Panc1 (cell line): ENCODE measurements around the gene ABHD17A. TPM values are rescaled to one million over a fixed set of nuclear protein-coding genes. Genes with fewer than 3 reads are reported as not detected.

ENCODE experiments used
- ATAC-seq: fragments of 200-7000 bp; cut with Tn5 transposase; 2 replicates; pipeline ENCODE4 v1.9.1; 2020; ENCODE audit warnings: mild to moderate bottlenecking, moderate library complexity
- BruUV-seq: library from RNA; stranded (reverse); fragments of 400-500 nt; replicated peaks from 2 replicates; lab custom pipeline; 2021; lab: Mats Ljungman, UMichigan
- CTCF ChIA-PET: fragments of 300-600 bp; sonication (Branson Sonifier 250); formaldehyde crosslinking; loops from one replicate; lab custom pipeline; 2022; ENCODE audit warnings: antibody characterized with exemption; lab: Charles Lee
- POLR2A ChIA-PET: fragments of 300-600 bp; sonication (Branson Sonifier 250); formaldehyde crosslinking; loops from one replicate; lab custom pipeline; 2022; ENCODE audit warnings: antibody characterized with exemption; lab: Charles Lee
- DNase-seq: peaks from one replicate; pipeline ENCODE4 v3.0.0-alpha.2; 2010; ENCODE audit warnings: low read depth, low spot score
- H3K27ac ChIP-seq: 2 replicates; pipeline ENCODE4 v1.5.1; 2011; ENCODE audit warnings: mild to moderate bottlenecking, low read length, inconsistent platforms
- H3K27me3 ChIP-seq: fragments of 200-500 bp; sonication (Bioruptor generic); 2 replicates; pipeline ENCODE4 v1.6.0; 2014; ENCODE audit warnings: low read length, inconsistent platforms; ENCODE audit not compliant: control insufficient read depth, insufficient read depth
- H3K36me3 ChIP-seq: fragments of 200-500 bp; sonication (Bioruptor generic); 2 replicates; pipeline ENCODE4 v1.5.1; 2014; ENCODE audit warnings: inconsistent platforms, mild to moderate bottlenecking, low read length, moderate library complexity; ENCODE audit not compliant: control insufficient read depth, insufficient read depth
- H3K4me1 ChIP-seq: 2 replicates; pipeline ENCODE4 v1.5.1; 2011; ENCODE audit warnings: inconsistent platforms, mild to moderate bottlenecking, low read length, moderate library complexity; ENCODE audit not compliant: control insufficient read depth, insufficient read depth
- H3K4me3 ChIP-seq, 2 experiments: 2 replicates each; pipeline ENCODE4 v1.5.1; 2011 to 2012; ENCODE audit warnings: low read depth in 2 of 2, low read length in 2 of 2, mild to moderate bottlenecking in 2 of 2, inconsistent platforms in 1 of 2, moderate library complexity in 1 of 2
- H3K9me3 ChIP-seq: fragments of 200-500 bp; sonication (Bioruptor generic); 2 replicates; pipeline ENCODE4 v1.5.1; 2014; ENCODE audit warnings: low read depth, mild to moderate bottlenecking, inconsistent platforms, low read length, moderate library complexity; ENCODE audit not compliant: control insufficient read depth, insufficient read depth
- POLR2AphosphoS5 ChIP-seq: IDR thresholded peaks from 2 replicates; pipeline ENCODE4 v1.6.1; 2012; ENCODE audit warnings: mild to moderate bottlenecking, low read depth, low read length, moderate library complexity
- SIN3A ChIP-seq: IDR thresholded peaks from 2 replicates; pipeline ENCODE4 v1.6.1; 2012; ENCODE audit warnings: low read depth, mild to moderate bottlenecking, low read length, moderate library complexity, borderline replicate concordance; ENCODE audit not compliant: insufficient read depth
- TCF7L2 ChIP-seq: IDR thresholded peaks from 2 replicates; pipeline ENCODE4 v1.6.1; 2011; ENCODE audit warnings: mild to moderate bottlenecking, low read depth, low read length, inconsistent platforms
- in situ Hi-C: cut with HindIII; loops from 2 replicates; pipeline ENCODE4 v1.10.0; 2016; ENCODE audit warnings: low sequenced_read_pairs, low pct_unique_long_range_greater_than_20kb
- intact Hi-C: fragments of 100-400 bp; cut with micrococcal nuclease; formaldehyde crosslinking; loops from one replicate; pipeline ENCODE4 v1.10.0; 2022; ENCODE audit not compliant: unreplicated experiment
- total RNA-seq: library from RNA; stranded (reverse); gene quantifications from one replicate; pipeline ENCODE4 v1.2.1, GENCODE V29; 2021; ENCODE audit not compliant: unreplicated experiment
- TF ChIP-seq, protein P1 (sequence below), 2 experiments: IDR thresholded peaks; 2 replicates each; pipeline ENCODE4 v1.6.1; 2011 to 2012; ENCODE audit warnings: low read depth in 2 of 2, control low read depth in 1 of 2, low read length in 1 of 2, mild to moderate bottlenecking in 1 of 2, moderate library complexity in 1 of 2; ENCODE audit not compliant: insufficient read depth in 1 of 2
- TF ChIP-seq, protein P2 (sequence below): fragments of 450-650 bp; IDR thresholded peaks from 2 replicates; pipeline ENCODE4 v1.5.1; 2017; ENCODE audit warnings: mild to moderate bottlenecking

Gene ABHD17A
- total RNA-seq, 1 experiment from 2014 or later = 57.1 TPM

DNA sequence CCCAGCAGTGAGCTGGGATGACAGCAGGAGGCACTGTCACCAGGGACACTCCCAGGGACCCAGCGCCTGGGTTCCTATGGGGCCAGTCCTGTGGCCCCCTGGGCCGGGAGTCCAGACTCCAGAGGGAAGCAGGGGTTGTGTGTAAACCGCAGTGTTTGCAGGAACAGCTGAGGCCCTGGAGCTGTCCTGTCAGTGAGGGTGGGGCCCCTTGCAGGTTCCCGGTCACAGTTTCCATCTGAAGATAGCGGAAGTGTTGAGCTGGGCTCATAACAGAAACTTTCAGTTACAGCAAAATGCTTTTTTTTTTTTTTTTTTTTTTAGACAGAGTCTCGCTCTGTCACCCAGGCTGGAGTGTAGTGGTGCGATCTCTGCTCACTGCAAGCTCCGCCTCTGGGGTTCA, 38.0 kb upstream of the ABHD17A start:
- DNase-seq = no peak
- Histone ChIP-seq H3K36me3 (no peaks in the 10 kb centered on the region; the same call in 1 of the 2 replicates), H3K4me1 (no peaks in the 10 kb centered on the region), H3K4me3 (no peak overlapping the region), H3K9me3 (no peaks in the 10 kb centered on the region), H3K27ac (no peak overlapping the region), H3K27me3 (no peaks in the 10 kb centered on the region)
- ChIA-PET CTCF (no interaction called here), POLR2A (no interaction called here)
- no TSS peak for BruUV-seq
- no peak for ATAC-seq
- in situ Hi-C loops (no loop called here), intact Hi-C loops (no loop called here)
- TF ChIP-seq POLR2AphosphoS5 (no peak), TCF7L2 (no peak), SIN3A (no peak)
- TF ChIP-seq, protein P1, sequence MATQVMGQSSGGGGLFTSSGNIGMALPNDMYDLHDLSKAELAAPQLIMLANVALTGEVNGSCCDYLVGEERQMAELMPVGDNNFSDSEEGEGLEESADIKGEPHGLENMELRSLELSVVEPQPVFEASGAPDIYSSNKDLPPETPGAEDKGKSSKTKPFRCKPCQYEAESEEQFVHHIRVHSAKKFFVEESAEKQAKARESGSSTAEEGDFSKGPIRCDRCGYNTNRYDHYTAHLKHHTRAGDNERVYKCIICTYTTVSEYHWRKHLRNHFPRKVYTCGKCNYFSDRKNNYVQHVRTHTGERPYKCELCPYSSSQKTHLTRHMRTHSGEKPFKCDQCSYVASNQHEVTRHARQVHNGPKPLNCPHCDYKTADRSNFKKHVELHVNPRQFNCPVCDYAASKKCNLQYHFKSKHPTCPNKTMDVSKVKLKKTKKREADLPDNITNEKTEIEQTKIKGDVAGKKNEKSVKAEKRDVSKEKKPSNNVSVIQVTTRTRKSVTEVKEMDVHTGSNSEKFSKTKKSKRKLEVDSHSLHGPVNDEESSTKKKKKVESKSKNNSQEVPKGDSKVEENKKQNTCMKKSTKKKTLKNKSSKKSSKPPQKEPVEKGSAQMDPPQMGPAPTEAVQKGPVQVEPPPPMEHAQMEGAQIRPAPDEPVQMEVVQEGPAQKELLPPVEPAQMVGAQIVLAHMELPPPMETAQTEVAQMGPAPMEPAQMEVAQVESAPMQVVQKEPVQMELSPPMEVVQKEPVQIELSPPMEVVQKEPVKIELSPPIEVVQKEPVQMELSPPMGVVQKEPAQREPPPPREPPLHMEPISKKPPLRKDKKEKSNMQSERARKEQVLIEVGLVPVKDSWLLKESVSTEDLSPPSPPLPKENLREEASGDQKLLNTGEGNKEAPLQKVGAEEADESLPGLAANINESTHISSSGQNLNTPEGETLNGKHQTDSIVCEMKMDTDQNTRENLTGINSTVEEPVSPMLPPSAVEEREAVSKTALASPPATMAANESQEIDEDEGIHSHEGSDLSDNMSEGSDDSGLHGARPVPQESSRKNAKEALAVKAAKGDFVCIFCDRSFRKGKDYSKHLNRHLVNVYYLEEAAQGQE (IDR thresholded peaks at IDR 0.05; ENCODE audit: insufficient read depth in 1 of 2, low read depth in 2 of 2, low read length in 1 of 2) = no peak
- TF ChIP-seq, protein P2, sequence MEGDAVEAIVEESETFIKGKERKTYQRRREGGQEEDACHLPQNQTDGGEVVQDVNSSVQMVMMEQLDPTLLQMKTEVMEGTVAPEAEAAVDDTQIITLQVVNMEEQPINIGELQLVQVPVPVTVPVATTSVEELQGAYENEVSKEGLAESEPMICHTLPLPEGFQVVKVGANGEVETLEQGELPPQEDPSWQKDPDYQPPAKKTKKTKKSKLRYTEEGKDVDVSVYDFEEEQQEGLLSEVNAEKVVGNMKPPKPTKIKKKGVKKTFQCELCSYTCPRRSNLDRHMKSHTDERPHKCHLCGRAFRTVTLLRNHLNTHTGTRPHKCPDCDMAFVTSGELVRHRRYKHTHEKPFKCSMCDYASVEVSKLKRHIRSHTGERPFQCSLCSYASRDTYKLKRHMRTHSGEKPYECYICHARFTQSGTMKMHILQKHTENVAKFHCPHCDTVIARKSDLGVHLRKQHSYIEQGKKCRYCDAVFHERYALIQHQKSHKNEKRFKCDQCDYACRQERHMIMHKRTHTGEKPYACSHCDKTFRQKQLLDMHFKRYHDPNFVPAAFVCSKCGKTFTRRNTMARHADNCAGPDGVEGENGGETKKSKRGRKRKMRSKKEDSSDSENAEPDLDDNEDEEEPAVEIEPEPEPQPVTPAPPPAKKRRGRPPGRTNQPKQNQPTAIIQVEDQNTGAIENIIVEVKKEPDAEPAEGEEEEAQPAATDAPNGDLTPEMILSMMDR = no peak

DNA sequence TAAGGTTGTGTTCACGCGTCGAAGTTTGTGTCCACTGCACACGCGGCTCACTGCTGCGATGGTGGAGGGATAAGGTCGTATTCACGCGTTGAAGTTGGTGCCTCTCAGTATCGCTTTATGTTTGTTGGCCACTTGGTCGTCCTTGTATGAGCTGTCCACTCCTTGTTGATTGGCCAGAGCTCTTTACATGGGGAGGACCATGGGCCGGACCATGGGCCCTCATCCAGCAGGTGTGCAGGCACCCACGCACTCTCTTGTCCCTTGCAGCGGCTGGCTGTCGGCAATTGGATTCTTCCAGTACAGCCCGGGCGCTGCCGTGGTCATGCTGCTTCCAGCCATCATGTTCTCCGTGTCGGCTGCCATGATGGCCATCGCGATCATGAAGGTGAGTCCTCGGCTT, 37.5 kb upstream of the ABHD17A start:
- H3K4me3 ChIP-seq = no peak overlapping the region
- BruUV-seq = no TSS peak
- no peaks in the 10 kb centered on the region for H3K27me3 ChIP-seq
- TF ChIP-seq TCF7L2 (no peak), SIN3A (no peak), POLR2AphosphoS5 (no peak)
- TF ChIP-seq, protein P1 (IDR thresholded peaks at IDR 0.05; ENCODE audit: insufficient read depth in 1 of 2, low read depth in 2 of 2, low read length in 1 of 2) = no peak
- TF ChIP-seq, protein P2 = no peak
- DNase-seq (no peak), ATAC-seq (no peak)
- H3K36me3 ChIP-seq = no peaks in the 10 kb centered on the region; the same call in 1 of the 2 replicates
- no peaks in the 10 kb centered on the region for H3K9me3 ChIP-seq
- H3K4me1 ChIP-seq = no peaks in the 10 kb centered on the region
- intact Hi-C loops (no loop called here), in situ Hi-C loops (no loop called here)
- CTCF ChIA-PET = no interaction called here
- no peak overlapping the region for H3K27ac ChIP-seq
- POLR2A ChIA-PET = no interaction called here
